HepG2 (cell line): ENCODE results near the gene DFFA. TPM values are rescaled to one million over a fixed set of nuclear protein-coding genes. Genes with fewer than 3 reads are reported as not detected.

ENCODE experiments used
- ARID4A ChIP-seq: sonication (generic); formaldehyde crosslinking; IDR thresholded peaks from 2 replicates; pipeline ENCODE4 v1.5.0; 2020; ENCODE audit warnings: mild to moderate bottlenecking, missing genetic modification reagents, borderline replicate concordance
- FOXA3 ChIP-seq: IDR thresholded peaks from 2 replicates; pipeline ENCODE4 v1.6.1; 2016; ENCODE audit warnings: missing genetic modification reagents, missing compliant biosample characterization
- IKZF5 ChIP-seq: IDR thresholded peaks from 2 replicates; pipeline ENCODE4 v1.6.1; 2018; ENCODE audit warnings: missing genetic modification reagents, mild to moderate bottlenecking, missing compliant biosample characterization
- SALL1 ChIP-seq: sonication (generic); formaldehyde crosslinking; IDR thresholded peaks from 2 replicates; pipeline ENCODE4 v1.8.0; 2022; ENCODE audit warnings: mild to moderate bottlenecking, missing genetic modification reagents
- TARDBP ChIP-seq: sonication (generic); formaldehyde crosslinking; IDR thresholded peaks from 2 replicates; pipeline ENCODE4 v1.8.0; 2022; ENCODE audit warnings: mild to moderate bottlenecking, missing genetic modification reagents
- U2AF1 ChIP-seq: fragments of 200-400 bp; formaldehyde crosslinking; optimal IDR thresholded peaks from 2 replicates; pipeline ENCODE3; 2017; ENCODE audit warnings: mild to moderate bottlenecking, low read depth, low read length
- ZNF407 ChIP-seq: sonication (generic); formaldehyde crosslinking; IDR thresholded peaks from one replicate; pipeline ENCODE4 v1.5.1; 2020; ENCODE audit warnings: mild to moderate bottlenecking, missing genetic modification reagents; ENCODE audit errors: not compliant biosample characterization
- ZNF687 ChIP-seq: sonication (generic); formaldehyde crosslinking; IDR thresholded peaks from 2 replicates; pipeline ENCODE4 v1.5.1; 2020; ENCODE audit warnings: mild to moderate bottlenecking, missing genetic modification reagents, moderate library complexity
- polyA plus RNA-seq, 8 experiments: library from polyadenylated mRNA; depleted of rRNA in 3 of 8; stranded (reverse) in 7 of 8; unstranded in 1 of 8; fragments of >200 nt; fragmentation: Illumina TruSeq in 4 of 8; extraction: Trizol in 4 of 8; gene quantifications; 2 replicates each; pipeline versions ENCODE4 v1.2.1 to v1.2.3, GENCODE V29; 2011 to 2016; ENCODE audit warnings: low read depth in 4 of 8, missing spikeins in 1 of 8, mixed read lengths in 1 of 8; ENCODE audit not compliant: insufficient read depth in 1 of 8
- total RNA-seq, 5 experiments: library from RNA; depleted of rRNA; stranded (reverse); fragments of >200 nt; fragmentation: Illumina TruSeq; extraction: Trizol; gene quantifications; 2 replicates each; pipeline ENCODE4 v1.2.3, GENCODE V29; 2016; ENCODE audit warnings: low read depth in 1 of 5

DFFA gene
- total and polyA plus RNA-seq, 2 of the 13 experiments (the other 11 are each of a cell fraction or from before 2014, with no cell fraction given) = 16.5 to 33.9 TPM

- peak; percentile 23; the same call in 1 of the 2 replicates for TF ChIP-seq ARID4A
- TF ChIP-seq TARDBP (CRISPR knock-in tag) = 0 out of 2 replicates have a peak, but pooled peaks have one; percentile 21
- peak; percentile 54 for TF ChIP-seq ZNF687 (CRISPR knock-in tag)
- peak; percentile 52; the same call in 1 of the 2 replicates for TF ChIP-seq SALL1 (CRISPR knock-in tag)
- TF ChIP-seq FOXA3 (CRISPR knock-in tag) = 0 out of 2 replicates have a peak, but pooled peaks have one; percentile 27
- TF ChIP-seq U2AF1 = no peak
- no peak for TF ChIP-seq ZNF407 (CRISPR knock-in tag)
- TF ChIP-seq IKZF5 (CRISPR knock-in tag) = peak; percentile 19; the same call in 1 of the 2 replicates
Measured at GRCh38 chr1:10504249-10504648, 31.9 kb upstream of the DFFA start (continued).
